NOMO-1 (cell line): ENCODE measurements around the gene GDAP2.
"Not testable (repeated sequence)": the region's sequence is repeated elsewhere in the genome, so short reads cannot be mapped to it uniquely, and the experiment has no call there.

Experiments
- DNase-seq, 2 experiments: peaks; one replicate each; lab custom pipeline; 2025; ENCODE audit not compliant: unreplicated experiment in 2 of 2; lab: John Stamatoyannopoulos, UW

Gene GDAP2, protein sequence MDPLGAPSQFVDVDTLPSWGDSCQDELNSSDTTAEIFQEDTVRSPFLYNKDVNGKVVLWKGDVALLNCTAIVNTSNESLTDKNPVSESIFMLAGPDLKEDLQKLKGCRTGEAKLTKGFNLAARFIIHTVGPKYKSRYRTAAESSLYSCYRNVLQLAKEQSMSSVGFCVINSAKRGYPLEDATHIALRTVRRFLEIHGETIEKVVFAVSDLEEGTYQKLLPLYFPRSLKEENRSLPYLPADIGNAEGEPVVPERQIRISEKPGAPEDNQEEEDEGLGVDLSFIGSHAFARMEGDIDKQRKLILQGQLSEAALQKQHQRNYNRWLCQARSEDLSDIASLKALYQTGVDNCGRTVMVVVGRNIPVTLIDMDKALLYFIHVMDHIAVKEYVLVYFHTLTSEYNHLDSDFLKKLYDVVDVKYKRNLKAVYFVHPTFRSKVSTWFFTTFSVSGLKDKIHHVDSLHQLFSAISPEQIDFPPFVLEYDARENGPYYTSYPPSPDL

DNA sequence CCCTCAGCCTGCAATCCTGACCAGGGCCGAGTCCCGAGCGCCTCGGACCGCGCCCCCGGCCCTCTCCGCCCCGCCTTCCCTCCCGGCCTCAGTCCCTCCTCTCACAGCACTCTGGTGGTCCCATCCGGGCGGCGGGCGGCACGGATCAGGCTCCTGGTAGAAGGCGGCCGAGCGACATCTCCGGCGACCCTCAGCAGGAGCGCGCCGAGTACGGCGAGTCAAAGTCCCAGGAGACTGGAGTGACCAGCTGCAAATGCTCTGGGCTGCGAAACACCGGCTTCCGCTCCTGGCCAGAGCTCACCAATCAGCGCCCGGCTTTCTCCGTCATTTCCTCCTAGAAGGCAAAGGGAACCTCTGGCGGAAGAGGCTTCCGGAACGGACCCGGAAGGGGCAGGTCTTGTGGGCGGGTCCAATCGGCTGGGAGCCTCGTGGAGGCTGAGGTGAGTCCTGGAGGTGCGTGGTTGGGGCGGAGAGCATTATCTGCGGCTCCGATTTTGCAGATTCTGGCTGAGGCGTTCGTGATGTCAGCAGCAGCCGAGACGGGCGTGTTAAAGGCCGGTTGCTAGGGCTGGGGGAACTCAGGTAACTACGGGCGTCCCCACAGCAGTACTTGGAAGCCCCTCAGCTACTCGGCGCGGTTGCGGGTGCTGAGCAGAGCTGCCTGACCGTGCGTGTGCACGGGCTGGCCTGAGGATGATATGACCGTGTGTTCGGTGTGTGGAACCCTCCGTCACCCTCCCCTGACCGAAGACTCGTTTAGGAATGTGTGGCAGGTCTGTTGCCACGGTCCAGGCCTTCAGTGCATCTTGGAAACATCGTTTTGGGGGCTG is at the start of gene GDAP2, which contains the start of gene WDR3:
GDAP2 (minus strand) TSS at position 279 of the 830 bp plus-strand sequence. CDS start 9,264 bp downstream, outside the sequence.
WDR3 (plus strand) TSS at position 397 of the 830 bp plus-strand sequence. CDS start 3,581 bp downstream, outside the sequence.
- peak; percentile 95 to 96 for DNase-seq

DNA sequence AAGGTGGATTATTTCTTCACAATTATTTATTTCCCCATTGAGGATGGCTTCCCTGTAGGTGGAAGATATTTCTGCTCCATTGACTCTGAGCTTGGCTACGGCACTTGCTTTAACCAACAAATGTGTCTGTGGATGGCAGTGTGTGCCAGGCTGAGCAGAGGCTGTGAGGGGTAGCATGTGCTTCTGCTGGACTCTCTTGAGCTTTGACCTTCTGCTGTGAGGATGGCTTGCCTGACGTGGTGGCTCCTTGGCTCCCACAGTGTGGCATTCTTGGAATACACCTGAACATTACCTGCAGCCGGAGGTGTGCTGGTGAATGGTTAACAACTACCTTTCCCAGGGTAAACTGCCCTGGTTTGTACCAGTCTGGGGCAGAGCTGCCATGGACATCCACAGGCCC is 47.0 kb upstream of the GDAP2 start:
- no peak for DNase-seq

DNA sequence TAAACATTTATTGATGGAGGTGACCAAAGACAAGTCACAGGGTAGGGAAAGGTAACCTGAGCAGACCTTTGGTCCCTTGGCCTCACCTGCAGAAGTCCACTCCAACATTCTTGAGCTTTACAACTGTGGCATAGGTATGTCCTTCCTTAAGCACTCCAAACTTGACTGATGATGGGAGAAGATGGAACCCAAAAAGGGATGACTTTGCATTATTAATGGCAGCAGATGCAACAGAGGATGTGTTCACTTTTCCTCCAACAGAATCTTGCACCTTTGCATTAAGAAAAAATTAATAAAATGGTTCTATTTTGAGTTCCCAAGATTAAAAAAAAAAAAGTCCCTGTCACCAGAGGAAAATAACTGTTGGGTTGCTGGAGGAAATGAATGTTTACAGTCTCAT is 42.4 kb upstream of the GDAP2 start:
- no peak for DNase-seq

DNA sequence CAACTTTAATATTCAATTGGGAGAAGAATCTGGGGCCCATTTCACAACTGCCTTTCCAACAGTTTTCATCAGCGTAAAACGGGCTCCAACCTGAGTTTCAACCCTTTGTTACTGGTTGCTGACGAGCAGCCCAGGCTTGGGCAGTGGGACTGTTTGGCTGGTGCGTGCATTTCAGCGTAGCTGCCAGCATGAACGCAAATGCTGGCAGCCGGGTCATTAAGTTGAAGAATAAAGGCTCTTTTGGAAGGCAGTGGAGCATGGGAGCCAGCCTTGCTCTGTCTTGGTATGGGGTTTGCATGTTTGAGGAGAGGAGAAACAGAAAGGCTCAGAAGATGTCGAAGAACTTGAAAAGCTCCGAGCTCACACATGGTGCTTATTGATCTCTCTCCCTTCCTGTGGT is 40.8 kb upstream of the GDAP2 start:
- no peak for DNase-seq

DNA sequence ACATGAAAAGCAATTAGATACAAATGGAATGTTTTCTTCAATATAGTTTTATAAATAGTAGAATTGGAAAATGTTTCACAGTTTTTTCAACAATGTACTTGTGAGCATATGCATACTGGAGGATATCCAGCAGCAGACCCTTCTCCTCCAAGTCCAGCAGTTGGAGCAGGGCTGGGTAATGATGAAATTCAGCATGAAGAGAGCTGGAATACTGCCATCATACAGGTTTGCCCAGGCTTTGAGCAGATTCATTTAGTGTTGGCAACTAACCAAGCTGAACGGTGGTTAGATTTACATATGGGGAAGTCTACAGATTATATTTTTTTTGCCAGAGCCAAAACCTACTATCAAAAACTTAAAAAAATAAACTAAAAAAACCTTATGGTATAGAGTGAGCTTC is 38.5 kb upstream of the GDAP2 start:
- DNase-seq: no peak

DNA sequence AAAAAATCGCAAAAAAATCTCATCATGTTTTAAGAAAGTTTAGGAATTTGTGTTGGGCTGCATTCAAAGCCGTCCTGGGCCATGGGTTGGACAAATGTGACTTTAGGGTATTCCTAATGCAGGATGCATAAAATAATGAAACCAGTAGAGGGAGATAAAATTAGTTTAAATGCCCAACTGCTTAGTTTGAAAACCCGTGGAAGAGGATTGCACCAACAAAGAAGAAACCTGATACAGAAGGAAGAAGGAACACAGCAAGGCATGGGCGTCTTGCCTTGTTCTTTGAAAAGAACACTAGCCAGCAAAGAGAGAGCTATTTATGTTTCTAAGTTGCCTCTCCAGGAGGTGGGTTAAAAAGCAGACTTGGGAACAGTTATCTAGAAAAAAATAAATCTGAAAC is 38.1 kb upstream of the GDAP2 start:
- peak in 1 of 2 experiments; percentile 6 for DNase-seq

DNA sequence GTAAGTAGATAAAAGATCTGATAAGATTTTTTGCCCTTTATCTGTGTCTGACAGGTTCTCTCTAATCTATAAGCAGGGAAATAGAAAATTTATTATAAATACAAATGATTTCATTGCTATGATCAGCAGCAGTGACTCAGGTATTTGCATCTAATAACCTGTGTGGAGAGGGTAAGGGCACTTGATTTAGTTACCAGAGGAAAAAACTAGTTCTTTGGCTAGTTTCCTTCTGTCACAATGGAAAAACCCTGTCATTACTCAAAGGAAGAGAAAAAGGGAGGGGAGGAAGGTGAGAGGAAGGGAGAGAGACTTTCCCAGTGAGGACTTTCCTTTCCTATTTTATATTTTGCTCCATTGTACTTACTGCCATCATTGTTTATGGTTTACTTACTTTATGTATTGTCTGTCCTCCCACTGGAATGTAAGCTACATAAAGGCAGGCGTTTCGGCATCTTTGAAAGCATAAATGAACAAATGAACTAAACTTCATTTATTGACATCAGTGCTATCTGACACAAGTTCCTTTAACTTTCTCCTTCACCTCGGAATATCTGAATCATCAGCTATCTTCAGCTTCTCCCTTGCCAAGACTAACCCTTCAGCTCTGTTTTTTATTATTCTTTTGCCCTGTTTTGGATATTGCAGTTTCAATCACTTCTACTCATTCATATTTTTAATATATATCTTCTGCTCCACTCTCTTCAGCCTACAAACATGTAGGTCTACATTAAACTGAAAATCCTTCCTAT is 35.0 kb upstream of the GDAP2 start:
- no peak for DNase-seq

DNA sequence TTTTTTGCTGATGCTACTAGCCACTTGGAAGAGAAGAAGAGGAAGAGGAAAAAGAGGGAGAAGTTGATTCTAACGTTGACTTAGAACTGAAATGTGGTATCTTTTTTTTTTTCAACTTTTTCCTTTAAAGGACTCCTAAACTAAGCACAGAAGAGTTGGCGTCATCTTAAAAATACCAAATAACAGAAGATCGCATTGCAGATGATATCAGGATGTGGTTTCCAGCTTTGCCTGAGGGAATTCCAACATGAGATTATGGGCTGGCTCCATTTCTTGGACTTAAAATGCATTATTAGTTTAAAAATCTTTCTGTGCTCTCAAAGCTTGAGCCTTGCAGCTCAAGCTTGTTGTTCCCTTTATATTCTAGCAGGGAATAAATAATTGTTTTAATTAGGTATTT is 29.9 kb upstream of the GDAP2 start:
- no peak for DNase-seq

DNA sequence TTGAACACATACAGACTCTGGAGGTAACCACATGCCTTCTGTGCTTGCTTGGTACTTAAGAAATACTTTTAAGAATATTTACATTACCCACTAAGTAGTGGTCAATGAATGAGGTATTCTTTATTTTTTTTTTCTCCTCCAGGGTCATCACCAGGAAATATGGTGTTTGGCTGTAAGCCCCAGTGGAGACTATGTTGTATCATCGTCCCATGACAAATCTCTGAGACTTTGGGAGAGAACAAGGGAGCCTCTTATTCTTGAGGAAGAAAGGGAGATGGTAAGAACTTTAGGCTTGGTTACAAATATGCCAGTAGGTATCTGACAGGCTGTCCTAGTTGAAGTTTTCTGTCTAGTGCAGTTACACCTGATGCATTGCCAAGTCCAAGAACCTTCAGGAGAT is 23.0 kb upstream of the GDAP2 start:
- DNase-seq: no peak

DNA sequence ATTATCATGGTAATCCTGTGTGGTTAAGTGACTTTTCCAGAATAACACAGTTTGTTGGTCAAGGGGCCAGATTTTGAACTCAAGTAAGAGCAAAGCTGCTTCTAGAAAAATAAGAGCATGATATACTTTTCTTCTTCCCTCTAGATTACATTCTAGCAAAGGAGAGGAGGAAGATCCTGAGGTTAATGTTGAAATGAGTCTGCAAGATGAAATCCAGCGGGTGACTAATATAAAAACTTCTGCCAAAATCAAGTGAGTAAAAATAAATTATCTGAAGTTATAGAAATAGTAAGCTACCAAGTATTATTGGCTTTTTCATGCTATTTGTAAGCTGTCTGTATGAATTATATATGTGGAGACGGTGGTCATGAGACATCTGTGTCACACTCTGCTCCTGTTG is 12.9 kb upstream of the GDAP2 start:
- DNase-seq: no peak

DNA sequence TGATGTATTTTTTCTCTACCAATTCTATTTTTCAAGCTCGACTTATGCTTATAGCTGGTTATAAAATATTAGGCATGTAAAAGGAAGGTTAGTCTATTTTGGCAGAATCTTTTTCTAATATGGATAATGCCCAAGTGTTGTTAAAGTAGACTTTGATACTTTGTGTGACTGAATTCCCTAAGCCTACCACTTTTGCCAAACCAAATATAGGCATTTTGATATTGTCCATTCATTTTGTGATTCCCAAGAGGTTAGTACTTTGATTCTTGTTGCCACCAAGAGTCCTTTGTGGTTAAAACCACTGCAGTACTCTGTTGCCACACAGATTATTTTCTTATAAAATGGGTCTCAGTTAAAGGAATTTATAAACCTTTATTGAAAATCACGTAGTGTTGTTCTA is 4.3 kb upstream of the GDAP2 start:
- DNase-seq: no peak

DNA sequence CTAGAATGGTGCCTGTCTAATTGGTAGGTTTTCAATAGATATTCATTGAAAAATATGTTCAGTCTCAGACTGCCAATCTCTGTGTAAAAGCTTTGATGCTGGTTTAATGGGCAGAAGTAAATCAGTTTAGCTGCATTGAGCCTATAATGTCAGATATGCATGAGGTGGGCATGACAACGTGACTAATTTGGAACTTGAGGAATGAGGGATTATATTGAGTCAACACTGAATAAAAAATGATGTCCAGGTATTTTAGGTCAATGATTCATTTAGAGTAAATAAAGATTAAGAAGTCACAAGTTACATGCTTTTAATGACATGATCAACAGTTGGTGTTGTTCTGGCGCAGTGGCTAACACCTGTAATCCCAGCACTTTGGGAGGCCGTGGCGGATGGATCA is 3.2 kb upstream of the GDAP2 start:
- DNase-seq: no peak

DNA sequence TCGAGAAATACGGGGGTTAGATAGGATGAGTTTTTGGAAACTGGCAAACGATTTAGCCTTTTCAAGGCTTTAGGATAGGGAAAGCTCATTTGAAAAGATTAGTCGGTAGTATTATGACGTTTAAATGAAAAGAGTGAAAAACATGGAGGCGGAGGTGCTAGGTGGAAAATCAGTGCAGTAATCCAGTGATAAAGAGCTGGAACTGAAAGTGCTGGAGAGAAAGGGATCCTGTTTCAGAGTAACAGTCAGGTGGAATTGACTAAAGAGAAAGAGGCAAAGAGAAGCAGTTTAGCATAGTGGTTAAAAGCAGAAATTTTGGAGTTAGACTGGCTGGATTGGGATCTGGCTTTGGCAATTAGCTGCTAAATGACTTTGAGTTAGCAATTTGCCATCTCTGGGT is 1.1 kb upstream of the GDAP2 start:
- DNase-seq: peak in 1 of 2 experiments; percentile 16

DNA sequence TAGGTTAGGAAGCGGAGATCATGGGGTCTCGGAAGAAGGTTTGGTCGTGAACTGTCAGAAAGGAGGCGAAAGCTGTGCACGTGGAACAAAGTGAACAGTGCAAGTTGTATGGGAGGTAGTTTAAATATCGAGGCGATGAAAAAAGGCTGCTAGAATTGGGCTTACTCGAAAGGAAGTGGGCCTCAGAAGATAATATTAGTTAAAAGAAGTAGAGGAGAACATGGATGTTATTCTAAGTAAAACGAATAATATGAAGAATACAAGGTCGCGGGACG is 689 bp upstream of the GDAP2 start:
- peak in 1 of 2 experiments; percentile 32 for DNase-seq

DNA sequence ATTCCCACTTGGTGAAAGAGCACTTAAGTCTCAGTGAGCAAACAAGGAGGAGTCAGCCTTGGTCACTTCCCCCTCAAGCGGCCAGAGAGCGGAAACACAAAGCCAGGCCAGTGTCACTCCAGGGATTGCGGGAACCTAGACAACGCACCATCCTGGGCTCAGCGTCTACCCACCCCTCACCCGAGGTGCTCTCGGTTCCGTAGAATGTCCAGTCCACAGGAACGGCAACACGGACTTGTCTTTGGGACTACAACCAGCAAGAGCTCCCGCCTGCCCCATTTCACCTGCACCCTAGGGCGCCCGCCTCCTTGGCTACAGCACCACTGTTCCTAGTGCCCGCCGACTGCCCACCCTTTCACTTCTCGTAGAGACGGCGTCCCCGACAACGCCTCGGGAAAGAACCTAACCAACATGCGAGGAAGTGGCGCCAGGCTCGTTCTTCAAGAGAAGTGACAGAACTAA is 509 bp downstream of the GDAP2 start:
- DNase-seq: peak; percentile 59 to 68

DNA sequence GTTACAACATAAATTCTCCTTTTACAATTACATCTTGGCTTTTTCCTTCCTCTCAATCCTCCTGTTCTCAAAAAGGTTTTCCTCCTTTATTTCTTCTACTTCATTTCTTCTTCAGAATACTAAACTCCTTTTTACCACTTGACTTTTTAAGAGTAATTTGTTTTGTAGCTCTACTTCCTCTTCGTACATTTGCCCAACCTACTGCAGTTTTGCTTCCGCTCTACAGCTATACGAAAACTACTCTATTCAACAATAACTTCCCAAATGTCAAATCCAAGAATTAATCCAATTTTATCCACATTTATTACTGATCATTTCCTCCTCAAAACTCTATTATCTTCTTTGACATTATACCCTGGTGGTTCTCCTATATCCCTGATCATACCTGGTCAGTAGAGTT is 3.4 kb downstream of the GDAP2 start:
- DNase-seq: peak; percentile 25 to 68

DNA sequence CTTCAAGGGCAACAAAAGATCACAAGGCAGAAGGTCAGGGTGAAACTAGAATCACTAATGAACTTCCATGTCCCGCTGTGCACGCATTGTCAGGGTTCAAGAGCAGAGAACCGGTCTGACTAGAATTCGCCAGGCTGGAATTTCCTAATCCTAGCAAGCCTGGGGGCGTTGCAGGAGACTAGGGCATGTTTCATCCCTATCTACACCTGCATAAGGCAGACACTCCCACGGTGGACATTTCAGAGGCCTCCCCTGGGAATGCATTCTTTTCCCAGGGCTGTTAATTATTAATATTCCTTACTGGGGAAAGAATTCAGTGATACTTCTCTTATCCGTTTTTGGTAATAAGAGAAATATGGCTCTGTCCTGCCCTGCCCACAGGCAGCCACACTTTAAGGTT is 6.7 kb downstream of the GDAP2 start:
- not testable (repeated sequence) for DNase-seq

DNA sequence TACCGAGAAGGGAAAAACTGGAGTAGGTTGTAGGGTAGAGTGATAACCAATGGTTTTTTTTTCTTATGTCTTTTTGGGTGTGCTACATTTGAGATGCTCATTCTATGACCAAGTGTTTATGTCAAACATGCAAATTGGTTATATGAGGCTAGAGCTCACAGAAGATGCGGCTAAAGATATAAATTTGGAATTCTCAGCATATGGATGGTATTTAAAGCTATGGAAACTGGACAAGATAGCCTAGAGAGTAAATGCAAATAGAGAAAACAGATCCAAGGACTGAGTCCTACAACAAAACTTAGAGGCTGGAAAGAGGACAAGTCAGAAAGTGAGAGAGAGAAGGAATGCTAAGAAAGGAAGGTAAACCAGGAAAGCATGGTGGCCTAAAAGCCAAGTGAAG is 7.4 kb downstream of the GDAP2 start:
- DNase-seq: no peak

DNA sequence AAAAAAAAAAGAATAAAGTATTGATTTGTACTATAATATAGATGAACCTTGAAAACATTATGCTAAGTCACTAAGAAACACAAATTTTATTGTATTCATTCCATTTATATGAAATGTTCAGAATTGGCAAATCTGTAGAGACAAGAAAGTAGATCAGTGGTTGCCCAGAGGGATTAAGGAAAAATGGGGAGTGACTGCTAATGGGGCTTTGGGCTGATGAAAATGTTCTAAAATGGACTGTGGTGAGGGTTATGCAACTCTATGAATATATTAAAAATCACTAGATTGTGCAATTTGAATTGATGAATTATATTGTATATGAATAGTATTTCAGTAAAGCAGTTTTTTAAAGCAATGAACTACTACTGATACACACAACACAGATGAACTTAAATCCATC is 10.0 kb downstream of the GDAP2 start:
- DNase-seq: no peak

DNA sequence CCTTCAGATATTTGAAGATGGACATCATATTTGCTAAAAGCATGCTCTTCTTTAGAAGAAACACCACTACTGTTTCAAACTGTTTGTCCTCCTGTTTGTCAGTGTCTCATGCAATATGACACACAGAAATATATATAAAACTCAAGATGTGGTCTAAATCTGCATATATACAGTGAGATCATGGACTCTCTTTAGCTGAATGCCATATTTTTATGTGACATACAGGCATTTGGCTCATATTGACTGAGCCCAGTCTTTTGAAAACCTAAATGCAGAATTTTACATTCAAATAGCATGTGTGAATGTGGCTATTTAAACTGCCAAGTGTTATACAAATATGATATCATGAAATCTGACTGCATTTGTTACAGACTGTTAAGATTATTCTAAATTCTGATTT is 18.4 kb downstream of the GDAP2 start:
- DNase-seq: no peak

DNA sequence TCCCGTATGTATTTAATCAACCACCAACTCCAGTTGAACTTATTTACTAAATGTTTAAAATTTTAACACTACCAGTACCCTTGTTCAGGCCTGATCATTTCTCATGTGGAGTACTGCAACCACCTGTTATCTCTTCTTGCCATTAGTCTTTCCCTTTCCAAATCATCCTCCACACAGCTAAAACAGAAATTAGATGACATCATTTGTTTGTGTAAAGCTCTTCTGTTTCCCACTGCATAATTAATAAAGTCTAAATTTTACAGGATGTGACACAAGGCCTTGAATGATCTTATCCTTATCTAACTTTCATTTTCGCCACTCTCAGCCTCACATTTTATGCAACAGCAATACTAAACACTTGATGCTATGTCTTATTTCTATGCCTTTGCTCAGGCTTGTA is 24.4 kb downstream of the GDAP2 start:
- DNase-seq: no peak
